HTERT RPE-1 (cell line): Measurements from ENCODE around the gene SND1.
"Not testable (repeated sequence)": the region's sequence is repeated elsewhere in the genome, so short reads cannot be mapped to it uniquely, and the experiment has no call there.

Experiments
- in situ Hi-C: fragments of 300-500 bp; cut with MboI; formaldehyde crosslinking; loops from 4 replicates; pipeline ENCODE4 v1.14.3; 2020; ENCODE audit warnings: low sequenced_read_pairs

Gene SND1

DNA sequence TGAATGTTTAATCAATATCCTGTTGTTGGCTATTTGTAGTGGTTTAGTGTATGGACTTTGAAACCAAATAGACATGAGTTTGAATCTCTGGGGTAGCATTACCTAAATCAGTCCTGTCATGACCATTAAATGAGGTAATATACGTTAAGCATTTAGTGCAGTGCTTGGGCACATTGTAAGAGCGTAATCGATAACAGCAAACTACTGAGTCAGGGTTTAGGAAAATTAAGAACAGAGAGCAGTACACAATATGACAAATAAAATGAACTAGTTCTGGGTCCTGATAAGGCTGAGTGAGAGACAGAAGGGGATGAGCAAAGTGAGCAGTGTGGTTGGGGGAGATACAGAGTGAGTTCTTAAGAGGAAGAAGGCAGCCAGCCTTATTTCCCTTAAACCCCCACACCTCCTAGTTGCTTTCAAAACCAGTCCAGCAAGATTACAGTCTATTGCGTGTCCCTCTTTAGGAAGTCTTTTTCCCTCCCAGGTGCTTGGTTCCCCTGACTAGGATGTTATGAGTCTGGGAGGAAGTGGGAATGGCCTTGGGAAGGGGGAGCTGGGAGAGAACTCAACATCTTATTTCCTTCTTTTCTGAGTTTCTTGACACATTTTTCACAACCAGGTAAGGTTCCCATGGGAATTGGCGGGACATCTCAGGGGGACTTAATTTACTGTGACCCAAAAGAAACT lies 171.0 kb downstream of the SND1 start:
- in situ Hi-C loops, result no loop called here

DNA sequence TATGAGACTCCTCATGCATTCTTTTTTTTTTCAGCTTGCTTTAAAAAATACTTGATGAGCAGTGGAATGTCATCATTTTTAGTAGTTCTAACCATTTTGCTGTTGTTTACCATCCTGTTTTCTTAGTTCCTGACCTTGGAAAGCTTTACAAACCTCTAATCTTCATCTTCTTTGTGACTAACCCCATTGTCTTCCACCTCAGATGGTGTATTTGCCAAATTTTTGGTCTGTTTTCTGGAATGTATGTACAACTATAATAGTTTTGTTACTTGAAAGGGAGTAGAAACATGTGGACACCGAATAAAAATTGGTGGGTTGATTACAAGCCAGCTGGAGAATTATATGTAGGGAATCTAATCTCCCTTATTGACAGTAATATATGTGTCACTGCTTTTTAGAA lies 172.7 kb downstream of the SND1 start:
- in situ Hi-C loops, result no loop called here

DNA sequence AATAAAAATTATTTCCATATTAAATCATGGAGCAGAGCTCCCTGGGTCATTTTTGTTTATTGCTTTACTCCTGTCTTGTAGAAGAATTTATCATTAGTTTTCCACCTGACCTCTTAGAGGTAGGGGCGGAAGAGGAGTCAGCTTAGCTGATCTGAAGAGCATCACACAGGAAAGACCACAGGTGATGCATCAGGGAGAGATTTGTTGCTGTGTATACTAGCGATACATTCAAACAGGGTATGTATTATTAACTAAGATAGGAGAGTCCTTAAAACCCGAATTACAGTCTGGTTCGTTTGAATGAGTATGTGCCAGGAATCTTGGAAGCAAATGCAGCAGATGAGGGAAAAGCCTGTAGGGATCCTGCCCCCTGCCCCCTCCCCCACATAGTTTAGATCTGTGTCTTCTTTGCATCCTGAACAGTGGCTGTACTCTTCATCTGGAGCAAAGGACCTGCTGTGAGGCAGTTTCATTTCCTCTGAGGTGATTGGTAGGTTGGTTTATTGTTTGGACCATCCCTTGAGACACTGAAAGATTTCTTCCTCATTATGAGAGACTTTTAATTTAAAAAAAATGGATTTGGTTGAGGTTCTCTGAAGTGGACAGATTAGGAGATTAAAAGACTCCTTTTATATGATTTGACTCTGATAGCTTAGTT lies 177.0 kb downstream of the SND1 start:
- in situ Hi-C loops, result no loop called here

DNA sequence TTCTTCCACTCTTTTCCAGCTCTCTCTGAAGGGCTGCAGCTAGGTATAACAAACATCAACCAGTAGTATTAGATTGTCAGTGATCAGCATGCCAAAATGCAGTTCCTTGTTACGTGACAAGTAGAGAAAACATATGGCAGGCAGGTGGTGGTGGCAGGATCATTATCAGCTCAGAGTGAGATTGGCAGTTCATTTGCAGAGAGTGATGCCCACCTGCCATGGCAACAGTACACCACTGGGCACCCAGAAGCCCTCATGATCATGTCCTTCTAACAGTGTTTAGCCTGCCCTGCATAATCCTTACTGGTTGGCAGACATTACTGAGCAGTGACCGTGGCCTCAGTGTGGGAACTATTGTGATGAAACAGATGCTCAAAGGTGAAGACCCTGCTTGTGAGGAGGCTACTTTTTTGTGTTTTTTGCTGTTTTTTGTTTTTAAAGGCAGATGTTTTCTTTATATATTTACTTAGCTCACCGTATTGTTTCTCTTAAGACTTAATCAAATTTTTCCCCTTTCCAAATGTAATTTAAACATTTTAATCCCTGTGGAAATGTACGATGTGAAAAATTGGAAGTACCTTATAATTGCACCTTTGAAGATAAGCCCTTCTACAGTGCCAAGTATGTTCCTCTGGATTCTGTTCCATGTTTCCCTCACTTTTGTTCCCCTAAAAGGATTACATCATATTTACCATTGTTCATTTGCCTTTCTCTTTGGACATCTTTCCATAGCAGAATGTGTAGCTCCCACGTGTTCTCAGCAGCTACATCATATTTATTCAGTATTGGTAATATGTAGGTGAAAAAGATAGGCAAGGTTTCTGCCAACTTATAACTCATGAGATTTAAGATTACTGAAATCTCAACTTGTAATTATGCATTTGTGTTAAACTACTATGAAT lies 179.6 kb downstream of the SND1 start:
- in situ Hi-C loops, result no loop called here

DNA sequence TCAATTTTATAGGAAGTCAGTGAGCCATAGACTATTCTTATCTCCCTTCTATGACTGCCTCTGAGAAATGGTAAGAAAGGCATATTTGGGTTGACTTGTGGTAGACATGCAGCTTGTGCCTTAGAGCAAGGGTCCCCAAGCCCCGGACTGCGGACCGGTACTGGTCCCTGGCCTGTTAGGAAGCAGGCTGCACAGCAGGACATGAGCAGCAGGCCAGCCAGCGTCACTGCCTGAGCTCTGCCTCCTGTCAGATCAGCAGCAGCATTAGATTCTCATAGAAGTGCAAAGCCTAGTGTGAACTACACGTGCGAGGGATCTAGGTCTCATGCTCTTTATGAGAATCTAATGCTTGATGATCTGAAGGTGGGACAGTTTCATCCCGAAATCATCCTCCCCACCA lies 180.6 kb downstream of the SND1 start:
- in situ Hi-C loops, result no loop called here

DNA sequence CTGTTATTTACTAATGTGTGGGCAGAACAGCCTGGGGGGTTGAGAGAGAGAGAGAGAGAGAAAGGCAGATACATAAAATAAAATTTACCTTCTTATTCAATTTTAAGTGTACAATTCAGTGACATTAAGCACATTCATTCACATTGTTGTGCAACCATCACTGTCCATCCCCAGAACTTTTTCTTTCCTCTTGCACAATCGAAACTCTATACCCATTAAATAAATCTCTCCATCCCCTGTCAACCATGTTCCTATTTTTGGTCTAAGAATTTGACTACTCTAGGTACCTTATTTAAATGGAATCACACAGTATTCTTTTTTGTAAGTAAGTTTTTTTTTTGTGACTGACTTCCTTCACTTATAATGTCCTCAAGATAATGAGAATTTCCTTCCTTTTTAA lies 181.6 kb downstream of the SND1 start:
- in situ Hi-C loops, result no loop called here

DNA sequence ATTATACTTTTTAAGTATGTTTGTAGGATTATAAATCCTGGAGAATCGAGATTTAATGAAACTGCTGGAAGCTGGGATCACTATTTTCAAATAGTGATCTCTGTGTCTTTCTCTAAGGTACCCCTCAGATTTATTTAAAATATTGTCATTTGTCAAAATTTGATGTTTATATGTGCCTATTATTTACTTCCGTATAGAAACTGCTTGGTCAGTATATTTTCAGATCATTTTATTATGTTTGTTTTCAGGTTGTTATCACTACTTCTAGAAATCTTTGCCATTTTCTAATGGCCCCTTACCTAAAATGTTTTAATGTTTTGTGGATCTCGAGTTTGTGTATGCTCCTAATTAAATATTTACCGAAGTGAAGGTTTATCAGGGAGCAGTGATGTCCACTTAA lies 183.7 kb downstream of the SND1 start:
- in situ Hi-C loops, result no loop called here

DNA sequence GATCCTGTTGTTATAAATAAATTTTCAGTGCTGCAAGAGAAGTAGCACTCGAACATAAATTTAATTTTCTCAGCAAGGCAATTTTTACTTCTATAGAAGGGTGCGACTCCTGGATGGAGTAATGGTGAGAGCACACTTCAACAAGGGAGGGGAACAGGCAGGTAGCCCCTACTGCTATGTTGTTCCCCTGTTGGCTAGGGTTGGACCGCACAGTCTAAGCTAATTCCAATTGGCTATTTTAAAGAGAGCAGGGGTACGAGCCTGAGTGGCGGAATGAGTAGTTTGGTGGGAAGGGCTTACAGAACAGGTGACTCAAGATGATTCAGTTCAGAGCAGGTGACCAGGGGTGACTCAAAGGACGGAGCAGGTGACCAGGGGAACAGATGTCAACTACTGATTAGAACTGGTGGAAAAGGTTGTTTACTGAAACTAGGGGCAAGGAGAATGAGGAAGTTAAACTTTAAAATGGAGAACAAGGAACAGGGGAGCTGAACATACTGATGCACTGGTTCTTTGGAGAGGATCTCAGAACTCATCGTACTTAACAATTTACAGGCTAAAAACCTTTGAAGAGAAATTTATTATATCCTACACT lies 185.9 kb downstream of the SND1 start:
- in situ Hi-C loops, result not testable (repeated sequence)

DNA sequence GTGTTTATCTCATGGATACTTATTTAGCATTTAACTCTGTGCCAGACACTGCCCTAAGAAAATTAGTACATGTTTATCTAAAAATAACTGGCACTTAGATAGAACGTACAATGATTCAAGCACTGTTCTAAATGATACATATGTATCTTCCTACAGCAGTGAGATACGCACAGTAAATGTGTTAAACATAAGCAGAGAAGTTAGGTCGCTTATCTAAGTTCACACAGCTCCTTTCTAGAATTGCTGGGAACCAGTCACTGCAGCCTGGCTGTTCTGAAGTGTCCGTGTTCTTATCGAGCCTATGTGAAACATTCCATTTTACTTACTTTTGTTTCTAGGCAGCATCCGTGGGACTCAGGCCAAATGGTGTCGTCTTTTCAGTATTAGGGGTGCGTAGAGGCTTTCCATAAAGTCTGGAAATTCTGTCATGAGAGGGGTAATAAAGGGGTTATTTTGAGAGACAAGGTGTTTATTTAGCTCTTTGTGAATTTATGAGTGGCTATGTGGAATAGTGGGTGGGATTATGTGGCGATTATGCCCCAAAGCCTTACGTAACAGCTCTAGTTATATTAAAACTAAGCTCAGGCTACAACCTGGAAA lies 186.9 kb downstream of the SND1 start:
- in situ Hi-C loops, result no loop called here

DNA sequence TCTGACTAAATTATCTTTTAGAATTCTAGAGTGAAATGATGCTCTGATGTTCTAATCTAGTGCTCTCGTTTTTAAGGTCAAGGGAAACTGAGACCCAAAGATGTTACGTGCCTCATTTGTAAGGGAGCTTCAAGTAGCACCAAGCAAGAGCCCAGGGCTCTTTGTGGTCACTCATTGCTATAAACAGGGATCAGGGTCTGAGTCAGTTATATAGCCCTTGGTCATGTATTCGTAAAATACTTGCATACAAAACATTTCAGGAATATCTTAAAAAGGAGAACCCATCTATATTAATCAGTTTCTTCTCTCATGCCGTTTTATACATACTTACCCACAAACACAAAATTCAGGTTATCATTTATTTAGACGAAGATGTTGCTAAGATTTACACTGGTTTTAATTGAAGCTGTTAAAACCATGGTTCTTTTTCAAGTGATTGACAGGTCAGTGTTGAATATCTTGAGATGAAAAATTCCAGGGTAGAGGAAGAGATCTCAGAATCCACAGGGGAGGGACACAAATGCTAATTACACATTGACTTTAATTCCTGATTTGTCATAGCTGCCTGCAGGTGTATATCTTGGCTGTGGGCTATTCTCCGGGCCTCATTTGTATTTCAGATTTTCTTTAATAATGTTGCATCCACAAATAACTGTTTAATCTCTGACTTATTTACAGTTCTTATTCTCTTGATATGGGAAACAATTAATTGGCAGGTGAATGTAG lies 188.4 kb downstream of the SND1 start:
- in situ Hi-C loops, result no loop called here

DNA sequence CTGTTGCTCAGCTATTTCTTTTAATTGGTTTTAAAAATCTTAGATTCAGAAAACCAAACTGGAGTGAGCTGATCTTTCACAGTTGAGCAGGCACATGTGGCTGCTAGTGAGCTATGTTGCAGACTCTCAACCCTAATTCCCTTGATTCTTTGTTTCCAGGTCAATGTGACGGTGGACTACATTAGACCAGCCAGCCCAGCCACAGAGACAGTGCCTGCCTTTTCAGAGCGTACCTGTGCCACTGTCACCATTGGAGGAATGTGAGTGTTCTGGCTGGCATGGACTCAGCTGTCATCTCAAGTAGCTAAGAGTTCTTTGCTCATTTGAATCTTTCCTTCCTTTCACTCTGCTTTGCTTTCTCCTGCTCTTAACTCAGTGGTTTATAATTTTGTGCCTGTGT lies 192.2 kb downstream of the SND1 start:
- in situ Hi-C loops, result no loop called here

DNA sequence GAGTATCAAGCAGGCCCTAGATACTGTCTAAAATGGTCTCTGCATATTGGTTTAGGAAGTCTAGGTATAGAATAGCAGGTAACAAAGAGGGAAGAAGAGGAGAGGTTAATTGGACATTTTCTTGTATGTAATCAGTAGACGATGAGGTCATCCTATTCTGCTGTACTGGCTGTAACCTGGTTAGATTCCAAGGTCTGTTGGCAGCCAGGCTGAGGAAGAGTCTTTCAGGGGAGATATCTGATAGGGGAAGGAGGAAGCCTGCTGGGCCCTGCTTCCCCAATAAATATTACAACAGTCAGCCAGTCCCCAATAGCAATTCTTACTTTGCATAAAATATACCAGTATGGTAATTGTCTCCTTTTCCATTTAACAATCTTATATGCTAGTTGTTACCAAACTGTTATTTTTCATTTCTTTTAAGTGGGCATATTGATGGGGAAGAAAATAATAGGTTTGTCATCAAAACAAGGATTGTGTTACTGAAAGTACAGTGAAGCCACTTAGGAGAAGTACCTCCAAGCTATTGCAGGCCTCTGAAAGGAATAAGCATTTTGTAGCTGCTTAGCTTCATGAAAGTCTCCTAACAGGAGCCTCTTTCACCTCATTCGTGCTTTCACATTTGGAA lies 192.8 kb downstream of the SND1 start:
- in situ Hi-C loops, result no loop called here

DNA sequence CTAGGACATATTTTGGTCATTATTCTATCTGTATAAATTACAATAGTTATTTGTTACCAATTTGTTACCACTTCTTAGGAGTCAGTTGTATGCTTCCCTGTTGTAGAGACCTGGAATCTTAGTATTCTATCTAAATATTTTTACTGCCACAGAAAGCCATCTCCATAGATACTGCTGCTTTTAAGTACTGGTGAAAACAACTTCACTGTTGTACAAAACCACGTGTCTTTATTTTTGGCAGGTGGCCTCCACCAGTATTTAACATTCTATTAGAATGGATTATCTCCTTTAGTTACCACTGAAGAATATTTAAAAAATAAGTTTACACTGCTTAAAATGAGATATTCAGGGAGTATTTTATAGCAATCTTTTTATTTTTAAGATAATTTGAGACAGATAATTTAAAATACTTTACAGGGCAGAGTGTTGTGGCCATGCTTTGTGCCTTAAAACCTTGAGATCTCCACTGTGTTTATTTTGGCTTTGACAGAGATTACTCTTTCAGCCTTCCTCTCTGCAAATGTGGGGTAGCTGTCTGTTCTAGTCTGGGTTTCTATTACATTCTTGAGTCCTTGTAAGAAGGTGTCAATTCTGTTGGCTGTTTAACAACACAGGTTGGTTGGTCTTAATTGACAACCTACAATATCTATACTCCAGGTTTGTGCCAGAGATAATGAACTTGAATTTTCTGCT lies 193.7 kb downstream of the SND1 start:
- in situ Hi-C loops, result no loop called here

DNA sequence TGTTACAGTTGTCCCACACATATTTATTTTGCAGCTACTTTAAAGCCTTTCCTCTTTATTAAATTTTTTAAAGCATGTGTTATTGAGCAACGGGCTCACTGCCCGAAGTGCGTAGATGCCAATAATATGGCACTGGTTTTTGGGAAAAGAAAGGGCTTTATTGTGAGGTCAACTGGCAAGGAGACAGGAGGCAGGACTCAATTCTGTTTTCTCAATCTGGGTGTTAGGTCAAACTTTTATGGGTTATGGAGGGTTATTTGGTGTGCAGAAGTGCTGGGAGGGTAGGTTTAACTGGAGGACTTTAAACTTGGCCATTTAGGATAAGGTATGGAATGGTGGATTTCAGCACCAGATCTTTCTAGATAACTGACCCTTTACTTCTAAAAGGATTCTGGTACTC lies 195.6 kb downstream of the SND1 start:
- in situ Hi-C loops, result no loop called here

DNA sequence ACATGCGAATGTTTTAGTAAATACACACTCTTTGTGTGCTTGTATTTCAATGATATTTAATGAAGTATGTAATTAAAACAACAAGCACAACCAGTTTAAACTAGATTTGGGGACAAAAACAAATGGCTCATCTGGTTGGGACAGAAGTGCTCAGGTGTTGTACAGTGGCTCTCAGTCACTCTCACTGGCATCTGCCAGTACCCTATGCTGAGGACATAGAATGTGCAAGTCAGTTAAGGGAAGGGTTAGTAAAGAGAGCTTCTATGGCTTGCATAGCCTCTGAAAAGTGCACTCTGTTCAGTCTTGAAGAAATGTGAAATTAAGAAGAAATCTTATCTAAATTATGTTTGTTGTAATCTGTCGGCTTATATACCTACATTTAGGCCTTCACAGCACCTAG lies 196.2 kb downstream of the SND1 start:
- in situ Hi-C loops, result no loop called here

DNA sequence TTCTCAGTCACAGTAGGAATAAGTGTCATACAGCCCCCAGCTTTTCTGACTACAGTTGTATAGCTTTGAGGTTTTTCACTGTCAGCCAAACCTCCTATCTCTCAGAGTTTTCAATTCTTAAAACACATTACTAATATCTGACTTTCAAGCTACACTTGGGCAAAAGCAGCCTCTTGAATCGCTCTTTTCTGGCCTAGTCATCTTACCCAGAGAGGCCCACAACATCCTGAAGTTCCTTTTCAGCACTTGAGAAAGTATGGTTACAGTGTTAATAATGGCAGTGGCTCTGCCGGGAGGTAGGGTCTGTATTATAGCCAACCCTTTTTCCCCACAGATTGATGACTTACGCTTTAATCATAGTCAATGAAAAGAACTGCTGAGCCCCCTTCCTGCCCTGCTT lies 198.2 kb downstream of the SND1 start:
- in situ Hi-C loops, result no loop called here

DNA sequence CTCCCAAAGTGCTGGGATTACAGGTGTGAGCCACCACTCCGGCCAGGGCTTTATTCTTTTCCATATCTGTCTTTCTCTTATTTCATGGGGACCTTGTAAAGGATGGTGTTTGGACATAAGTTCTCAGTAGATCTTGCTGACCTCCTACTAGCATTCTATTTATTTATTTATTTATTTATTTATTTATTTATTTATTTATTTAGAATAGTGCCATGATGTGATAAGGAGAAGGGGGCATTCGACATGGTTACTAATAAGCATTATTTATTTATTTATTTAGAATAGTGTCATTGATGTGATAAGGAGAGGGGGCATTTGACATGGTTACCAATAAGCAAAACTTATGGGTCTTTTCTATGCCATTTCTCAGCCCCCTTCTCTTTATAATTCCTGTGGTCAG lies 202.4 kb downstream of the SND1 start:
- in situ Hi-C loops, result no loop called here

DNA sequence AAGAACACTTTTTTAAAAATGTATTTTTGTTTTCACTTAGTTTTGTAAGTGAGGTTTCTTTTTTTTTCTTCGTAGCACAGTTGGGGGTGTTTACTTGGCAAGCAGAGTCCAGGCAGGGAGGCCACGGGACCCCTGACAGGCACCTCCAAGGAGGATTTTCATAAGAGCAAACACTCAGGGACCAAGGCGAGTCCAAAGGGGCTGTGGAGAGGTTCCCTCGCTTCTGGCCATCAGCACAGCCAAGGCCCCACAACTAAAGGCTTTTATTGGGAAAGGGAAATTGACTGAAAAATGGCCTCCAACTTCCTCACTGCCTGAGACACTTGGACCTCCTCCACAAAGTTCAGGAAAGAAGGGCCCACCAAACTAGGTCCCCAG lies 205.5 kb downstream of the SND1 start:
- in situ Hi-C loops, result no loop called here

DNA sequence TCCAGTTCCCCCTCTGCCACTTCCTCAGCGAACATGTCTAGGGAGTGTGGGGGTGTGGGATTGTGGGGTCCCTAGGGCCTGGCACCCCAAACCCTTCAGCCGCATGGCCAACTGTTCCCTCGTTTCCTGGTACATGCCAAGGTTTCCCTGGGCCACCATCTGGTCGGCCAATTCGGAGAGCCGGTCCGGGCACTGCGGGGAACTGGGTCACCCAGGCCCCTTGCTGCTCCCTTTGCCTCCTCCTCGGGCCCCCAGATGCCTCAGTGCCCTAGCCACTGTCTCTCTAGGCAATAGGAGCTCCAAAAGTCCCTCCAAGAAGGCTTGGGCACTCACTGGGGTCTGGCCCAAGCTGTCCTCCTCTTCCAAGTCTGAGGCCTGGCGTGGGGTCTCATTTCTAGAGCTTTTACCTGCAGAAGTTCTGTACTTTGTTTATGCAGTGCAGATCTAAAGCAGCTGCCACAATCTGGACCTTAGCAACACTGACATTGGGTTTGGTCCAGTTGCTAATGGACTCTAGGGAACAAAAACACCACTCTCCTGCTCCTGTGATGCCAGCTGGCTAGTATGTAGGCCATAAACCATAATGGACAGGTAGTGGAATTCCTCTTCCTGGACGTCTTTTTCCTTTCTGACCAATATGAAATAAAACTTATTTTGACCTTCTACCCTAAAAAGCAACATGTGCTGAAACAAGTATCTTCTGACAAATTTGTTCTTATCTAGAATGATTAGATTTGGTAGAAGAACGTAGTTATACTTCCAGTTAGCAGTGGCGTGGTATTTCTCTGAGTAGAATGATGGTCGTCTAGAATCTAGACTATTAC lies 206.3 kb downstream of the SND1 start:
- in situ Hi-C loops, result no loop called here
